Dermis blood vessel endothelial cell (primary cell): Measurements from ENCODE around the gene GNAS-AS1. TPM values are rescaled to one million over a fixed set of nuclear protein-coding genes. Genes with fewer than 3 reads are reported as not detected.

Experiments used
- DNase-seq: peaks from one replicate; pipeline ENCODE4 v3.0.0; 2010
- total RNA-seq: library from RNA; depleted of rRNA; stranded (reverse); fragments of >200 nt; gene quantifications from 2 replicates; pipeline ENCODE4 v1.2.3, GENCODE V29; 2014

GNAS-AS1 gene
- total RNA-seq, 1 donor from 2014 or later, result not detected

DNA sequence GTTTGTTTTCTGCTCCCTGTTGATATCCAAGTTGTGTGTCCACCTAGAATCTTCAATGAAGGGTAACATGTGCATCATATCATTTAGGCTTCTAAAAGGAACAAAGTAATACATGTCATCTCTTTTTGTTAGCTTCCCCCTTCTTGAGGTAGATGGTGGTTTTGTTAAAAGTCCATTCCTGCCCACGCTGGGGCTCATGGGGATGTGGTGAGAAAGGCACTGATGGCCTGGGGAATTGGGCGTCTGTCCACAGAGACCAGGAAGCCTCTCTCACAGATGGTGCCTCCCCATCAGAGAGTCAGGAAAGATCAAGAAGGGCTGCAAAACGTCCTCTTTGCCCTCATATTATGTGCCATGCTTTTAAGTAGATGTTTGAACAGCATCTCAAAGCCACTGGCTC lies 34.3 kb upstream of the GNAS-AS1 start:
- DNase-seq, result no peak

DNA sequence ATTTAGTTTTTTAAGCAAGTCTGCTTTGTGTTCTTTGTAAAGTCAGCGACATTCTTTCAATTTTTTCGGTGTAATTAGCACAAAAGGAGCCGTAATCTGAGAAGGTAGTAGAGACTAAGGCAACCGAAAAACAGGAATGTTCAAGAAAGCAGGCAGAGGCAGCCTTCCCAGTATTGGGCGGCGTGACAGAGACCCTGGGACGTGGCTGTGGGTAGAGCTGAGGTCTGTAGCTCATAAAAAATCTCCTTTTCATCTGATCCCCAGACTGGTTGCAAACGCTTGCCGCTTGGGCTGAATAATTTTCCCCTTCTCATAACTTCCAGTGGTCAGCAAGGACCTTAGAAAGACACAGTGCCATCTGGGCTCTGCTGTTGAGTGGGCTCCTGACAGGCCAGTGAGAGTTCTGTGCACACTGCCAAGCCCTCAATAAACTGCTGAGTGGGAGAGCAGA lies 32.6 kb upstream of the GNAS-AS1 start:
- DNase-seq, result no peak

DNA sequence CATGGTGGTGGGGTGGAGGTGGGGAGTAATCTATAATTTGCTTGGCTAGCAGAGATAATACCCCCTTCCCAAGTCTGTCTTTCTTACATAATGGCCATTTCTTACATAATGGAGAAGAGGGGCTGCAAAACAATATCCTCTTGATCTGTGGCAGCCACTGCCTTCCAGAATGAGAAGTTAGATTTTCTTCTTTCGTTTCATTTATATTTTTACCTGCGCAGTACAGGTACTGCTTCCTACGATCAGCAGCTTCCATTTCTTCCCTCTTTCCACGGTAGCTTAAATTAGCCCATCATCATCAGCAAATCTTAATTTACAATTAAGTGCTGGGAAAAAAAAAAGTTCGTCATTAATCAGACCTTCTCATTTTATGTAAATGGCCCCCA lies 32.0 kb upstream of the GNAS-AS1 start:
- no peak for DNase-seq

DNA sequence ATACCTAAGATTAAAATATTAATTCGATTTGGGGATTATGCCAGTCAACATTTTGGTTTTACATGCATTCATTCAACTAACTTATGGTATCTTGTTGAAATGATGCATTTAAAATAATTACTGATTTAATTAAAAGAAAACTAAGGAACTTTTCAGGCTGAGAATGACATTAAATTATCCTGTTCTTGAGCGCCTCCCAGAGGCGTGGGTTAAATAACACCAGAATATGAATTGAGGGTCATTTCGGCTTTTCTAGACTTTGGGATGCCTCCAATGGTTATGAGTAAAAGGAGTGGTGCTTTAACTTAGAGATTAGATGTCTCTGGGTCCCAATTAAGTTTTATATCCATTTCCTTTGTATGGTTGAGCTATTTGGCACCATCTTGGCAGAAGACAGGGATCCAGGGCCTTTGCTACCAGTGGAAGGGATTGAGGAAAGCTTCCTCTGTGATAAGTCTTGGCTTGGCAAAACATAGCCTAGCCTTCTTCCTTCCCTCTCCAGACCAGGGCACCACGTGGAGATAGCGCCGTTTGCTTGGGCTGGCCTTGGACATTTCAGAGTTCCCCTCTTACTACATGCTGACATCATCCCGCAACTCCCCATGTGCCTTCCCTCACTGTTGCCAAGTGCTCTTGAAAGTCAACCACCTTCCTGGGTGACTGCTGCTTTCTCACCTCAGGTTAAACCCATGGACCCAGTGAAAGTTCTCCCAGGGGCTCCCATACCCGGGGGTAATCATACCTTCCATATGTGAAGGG lies 30.5 kb upstream of the GNAS-AS1 start:
- peak; percentile 28 for DNase-seq

DNA sequence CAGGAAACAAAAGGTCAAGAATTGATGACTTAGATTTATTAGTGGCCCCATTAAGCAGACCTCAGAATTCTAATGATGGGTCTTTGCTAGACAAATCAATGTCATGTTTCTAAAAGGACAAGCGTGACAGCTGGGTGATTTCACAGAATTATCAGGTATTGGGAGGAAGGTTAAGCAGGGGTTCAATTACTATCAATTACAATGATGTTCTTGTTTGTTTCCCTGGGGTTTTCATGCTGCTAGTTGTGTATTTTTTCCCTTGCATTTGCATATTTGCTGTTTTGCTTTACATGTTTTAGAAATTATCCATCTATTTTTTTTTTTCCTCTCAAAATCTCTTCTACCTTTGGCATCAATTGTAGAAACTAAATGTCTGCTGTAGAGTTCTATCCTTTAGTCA lies 29.7 kb upstream of the GNAS-AS1 start:
- no peak for DNase-seq

DNA sequence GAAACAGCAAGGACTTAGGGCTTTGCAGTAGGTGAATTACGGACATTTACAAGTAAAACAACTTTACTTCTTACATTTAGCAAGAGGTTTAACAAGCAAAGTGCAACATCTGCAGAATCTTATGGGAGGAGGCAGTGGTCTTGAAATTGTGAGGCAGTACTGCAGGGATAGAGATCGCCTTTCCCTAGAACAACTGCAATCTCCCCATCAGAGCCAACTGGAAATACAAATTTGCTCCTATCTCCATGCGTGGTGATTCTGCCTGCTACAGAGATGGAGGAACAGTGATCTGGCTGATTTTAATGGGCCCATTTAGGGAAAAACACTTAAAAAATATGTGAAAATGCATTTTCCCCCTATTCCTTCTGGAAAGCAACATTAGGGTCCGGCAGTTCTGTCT lies 27.7 kb upstream of the GNAS-AS1 start:
- DNase-seq, result no peak

DNA sequence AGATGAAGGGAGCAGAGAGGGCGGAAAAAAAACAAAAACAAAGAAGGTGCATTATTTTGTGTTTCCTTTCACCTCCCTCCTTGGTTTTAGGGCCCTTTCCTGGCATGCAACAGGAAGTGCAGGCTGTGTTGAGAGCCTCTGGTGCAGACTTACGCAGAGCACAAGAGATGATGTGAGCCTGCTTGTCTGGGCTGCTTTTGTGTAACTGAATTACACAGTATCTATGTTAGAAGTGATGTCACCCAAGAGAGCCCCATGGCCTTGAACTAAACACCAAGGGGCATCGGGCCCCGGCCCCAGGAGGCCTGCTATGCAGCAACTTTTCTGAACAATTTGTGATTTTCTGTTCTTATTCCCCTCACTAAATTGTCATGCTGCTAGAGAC lies 27.3 kb upstream of the GNAS-AS1 start:
- no peak for DNase-seq

DNA sequence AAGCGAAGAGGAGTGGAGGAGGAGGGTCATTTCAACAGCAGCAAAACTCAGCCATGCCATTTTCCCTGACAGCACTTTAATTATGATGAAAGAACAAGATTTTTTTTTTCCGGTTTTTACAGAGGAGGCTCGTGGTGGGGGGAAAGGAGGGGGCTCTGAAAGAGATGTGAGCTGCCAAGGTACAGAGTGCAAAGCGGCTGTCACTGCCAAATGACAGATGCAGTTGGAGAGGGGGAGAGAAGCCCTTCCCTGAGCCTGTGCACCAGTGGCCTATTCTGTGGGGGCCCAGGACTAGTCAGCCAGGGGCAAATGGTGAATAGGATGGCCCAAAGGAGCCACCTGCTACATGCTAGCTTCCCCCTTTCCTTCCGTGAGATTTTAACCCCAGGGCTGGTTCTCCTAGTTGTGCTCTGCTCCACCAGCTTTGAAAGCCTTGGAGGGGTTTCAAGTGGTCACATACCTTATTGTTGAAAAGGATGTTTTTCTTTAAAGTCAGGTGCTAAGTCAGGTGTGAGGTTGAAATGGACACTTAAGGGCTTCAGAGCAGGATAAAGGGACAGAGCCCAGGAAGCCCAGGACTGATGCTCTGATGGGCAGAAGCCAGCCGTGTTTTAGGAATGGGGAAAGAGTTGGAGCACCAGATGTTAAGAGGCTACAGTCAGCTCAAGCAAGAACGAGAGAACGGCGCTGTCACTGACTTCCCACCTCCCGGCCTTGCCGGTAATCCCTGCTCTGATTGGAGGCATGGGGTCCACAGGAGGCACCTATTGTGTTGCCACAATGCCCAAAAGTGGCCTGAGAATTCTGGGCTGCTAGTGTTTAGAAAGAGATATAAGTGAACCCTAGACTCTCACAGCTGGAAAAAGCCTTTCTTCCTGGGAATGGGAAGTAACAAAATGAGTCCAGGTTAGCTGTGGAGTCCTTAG lies 26.6 kb upstream of the GNAS-AS1 start:
- DNase-seq, result no peak

DNA sequence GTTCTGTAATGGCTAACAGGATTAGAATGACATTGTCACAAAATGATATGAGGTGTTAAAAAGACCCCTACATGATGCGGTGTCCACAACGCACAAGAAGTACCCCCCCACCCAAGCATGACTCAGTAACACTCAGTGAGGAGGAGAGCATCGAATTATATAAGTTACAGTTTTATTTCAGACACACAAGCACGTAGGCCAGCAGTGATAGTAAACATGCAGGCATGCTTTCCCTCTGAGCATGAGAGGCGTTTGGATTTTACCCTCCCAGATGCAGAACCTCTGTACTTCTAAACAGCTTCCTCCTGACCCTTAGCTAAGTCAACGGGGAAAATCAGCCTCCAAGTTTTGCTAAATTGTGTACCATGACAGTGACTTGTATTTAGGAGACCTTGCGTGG lies 25.7 kb upstream of the GNAS-AS1 start:
- no peak for DNase-seq

DNA sequence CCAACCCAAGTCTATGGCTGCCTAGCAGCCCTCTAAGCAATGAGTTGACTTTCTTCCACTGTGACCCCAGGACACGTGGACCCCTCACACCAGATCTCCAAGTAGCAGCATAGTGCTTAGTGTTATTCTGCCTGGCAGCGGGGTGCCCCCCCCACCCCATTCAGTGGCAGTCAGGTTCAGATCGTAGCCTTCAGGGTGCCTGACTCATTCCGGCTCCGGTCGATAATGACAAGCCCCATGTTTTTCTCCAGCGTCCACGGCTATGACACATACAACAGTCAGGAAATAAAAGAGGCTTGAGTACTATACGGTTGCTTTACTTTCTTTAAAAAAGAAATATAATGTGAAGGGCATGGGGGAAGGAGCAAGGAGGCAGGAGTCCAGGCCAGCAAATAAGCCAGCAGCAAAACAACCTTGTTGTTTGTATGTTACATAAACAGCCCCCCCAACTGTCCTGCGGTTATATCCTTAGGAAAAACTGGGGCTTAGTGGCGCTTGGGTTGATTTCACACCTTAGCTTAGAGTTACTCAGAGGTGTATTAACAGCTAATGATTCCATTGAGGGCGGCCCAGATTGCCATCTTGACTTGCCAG lies 24.9 kb upstream of the GNAS-AS1 start:
- DNase-seq, result peak; percentile 88

DNA sequence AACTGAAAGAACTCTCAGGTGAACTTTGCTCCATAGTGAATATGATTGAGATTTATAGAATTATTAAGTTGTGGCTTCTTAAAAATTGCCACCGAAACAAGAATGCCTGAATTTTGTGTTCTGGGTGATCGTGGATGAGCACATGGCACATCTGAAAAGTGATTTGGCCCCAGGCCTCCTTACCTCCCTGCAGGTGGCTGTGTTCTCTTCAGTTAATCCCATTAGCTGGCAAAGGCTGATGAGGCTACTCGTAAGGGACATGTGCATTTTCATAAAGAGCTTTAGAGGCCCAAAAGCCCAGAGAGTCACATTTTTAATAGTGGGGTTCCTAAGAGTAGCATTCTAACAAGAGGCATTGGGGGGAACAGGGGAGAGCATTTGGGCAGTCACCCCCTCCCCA lies 24.4 kb upstream of the GNAS-AS1 start:
- no peak for DNase-seq

DNA sequence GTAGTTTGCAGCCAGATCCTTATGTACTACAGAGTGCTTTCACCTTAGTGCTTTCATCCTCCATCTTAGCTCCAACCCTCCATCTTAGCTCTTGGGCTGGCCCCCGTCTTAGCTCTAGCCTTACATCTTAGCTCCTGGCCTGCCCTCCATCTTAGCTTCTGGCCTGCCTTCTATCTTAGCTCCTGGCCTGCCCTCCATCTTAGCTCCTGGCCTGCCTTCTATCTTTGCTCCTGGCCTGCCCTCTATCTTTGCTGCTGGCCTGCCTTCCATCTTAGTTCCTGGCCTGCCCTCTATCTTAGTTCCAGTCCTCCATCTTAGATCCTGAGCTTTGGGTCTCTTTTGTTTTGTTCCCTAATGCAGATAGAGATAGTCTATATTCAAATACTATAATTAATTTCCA lies 23.8 kb upstream of the GNAS-AS1 start:
- DNase-seq, result no peak

DNA sequence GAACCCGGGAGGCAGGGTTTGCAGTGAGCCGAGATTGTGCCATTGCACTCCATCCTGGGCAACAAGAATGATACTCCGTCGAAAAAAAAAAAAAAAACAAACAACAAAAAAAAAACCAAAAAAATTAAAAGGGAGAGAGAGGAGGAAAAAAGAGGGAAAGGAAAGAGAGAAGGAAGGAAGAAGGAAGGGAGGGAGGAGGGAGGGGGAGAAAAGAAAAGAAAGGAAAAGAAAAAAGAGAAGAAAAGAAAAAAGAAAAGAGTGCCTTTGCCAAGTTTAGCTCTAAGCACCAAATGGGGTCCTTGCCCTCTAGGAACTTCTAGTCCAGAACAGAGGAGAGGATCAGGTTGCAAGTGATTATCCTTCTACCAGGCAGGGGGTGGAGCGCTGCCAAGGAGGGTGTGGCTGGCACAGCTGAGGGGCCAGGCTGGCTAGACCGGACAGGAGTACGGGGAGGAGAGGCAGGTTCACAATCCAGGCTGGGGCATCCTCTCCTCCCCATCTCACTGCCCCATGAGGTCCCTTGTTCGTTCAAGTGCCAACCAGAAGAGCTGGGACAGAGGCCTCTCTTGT lies 20.9 kb upstream of the GNAS-AS1 start:
- DNase-seq, result no peak

DNA sequence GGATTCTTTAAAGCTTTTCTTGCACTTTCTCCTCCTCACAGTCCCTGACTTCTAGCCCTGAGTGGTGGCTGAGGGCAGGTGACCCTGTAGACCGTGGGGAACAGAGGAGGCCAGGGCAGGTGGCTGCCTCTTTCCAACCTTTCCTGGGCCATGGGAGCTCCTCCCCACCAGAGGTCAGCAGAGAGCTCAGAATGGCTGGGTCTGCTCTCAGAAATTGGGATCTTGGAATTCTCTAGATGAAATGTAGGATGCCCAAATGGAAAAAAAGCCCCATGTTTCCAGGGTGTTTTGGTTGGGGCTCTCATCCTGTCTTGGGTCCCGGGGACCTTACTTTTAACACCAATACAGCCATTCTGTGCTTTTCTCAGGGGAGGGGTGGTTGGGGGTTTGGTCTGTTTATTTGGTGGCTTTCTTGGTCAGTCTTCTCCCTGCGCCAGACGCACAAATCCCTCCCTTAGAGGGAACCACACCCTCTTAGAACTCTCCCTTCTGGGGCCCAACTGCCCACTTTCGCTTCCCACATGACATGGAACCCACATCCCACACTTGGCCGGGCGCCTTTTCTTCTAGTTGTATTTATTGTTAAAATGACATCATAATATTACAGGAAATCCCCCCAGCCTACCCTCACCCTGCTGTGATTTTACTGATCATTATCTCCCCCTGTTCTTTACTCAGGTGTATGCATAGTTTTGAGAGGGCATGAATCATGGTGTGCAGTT lies 19.8 kb upstream of the GNAS-AS1 start:
- peak; percentile 82 for DNase-seq

DNA sequence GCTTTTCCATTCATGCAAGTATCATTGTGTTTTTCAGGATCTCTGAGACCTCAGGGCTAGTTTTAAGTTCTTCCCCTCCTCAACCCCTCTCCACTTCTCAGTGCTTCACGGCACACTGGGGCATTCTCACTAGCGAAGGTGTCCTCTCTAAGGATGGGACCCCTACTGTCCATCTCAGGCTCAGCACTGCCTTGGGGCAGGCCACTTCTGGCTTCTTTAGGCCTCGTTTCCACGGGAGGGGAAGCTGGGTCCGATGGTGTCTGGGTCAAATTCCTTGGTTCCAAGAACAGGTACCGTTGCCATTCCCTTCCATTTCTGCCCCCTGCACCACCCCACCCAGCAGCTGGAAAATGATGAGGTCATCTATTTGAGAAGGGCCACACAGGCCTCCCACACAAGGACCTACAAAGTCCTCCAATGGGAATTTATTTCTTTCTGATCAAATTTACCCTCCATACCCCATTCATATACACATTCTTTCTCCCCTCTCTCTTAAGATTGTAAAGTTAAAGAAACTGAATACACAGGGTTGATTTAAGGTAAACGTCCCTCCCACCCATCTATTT lies 19.0 kb upstream of the GNAS-AS1 start:
- DNase-seq, result no peak

DNA sequence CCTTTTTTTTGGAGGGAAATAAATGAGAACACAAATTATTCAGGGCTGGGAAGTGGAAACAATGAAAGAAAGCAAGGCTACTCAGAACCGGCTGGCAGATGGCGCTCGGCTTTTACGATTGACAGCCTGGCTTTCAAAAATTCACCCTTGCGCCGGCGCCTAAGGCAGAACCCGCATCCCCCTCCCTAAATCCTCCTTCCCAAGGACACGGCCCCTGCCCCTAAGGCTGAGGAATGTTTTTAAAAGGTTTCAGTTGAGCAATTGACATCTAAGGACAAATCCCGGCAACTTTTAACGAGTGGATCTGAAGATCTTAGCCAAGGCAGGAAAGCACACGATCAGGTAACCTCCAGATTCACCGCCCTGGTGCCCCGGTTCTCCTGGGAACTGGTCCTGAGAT lies 18.1 kb upstream of the GNAS-AS1 start:
- DNase-seq, result peak; percentile 37

DNA sequence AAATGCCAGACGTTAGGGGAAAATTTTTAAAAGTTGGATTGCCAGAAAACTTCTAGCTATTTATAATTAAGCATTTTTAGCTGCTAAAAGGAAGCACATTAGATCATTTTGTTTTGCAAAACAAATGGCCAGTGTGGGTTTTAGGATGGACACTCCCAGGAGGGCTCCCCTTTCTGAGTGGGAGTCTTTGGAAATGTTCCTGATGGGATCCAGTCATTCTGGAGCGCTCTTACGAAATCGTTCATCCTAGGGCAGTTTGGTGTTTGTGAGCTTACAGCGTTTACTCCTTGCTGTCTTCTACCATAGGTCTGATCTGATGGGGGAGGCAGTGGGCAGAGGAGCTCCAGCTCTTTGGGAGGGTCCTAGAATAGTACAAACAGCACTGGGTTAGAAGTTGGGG lies 16.5 kb upstream of the GNAS-AS1 start:
- DNase-seq, result no peak

DNA sequence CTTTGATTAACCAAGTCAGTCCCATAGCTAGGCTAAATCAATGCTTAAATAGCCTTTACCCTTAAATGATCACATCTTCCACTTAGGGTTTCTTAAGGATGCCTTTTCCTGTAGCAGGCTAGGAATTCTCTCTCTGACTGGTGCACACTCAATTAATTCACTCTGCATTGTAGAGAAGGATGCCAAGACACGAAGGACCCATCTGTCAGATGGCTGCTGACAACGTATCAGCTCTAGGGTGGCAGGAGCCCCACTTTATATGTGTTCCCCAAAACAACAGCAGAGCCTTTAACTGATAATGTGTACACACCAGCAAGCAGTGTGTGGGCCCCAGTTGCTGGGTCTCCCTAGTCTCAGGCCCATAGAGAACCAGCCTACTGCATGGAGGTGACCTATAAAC lies 15.1 kb upstream of the GNAS-AS1 start:
- no peak for DNase-seq

DNA sequence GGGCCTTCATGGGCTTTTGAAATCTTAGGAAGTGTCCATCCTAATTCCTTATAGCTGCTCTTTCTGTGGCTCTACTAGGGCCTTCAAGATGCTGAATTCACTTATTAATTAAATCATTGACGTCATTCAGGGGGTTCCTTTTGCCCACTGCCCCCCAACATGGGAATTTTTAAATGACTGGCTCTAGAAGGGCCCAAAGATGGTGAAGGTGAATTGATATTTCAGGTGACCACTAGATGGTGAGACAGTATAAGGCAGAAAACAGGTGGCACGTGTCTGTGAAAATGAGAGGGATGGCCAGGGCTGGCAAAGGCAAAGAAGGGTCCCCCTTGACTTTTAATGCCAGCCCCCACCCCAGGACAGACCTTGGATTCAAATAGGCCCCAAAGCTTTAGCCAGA lies 13.6 kb upstream of the GNAS-AS1 start:
- peak; percentile 22 for DNase-seq

DNA sequence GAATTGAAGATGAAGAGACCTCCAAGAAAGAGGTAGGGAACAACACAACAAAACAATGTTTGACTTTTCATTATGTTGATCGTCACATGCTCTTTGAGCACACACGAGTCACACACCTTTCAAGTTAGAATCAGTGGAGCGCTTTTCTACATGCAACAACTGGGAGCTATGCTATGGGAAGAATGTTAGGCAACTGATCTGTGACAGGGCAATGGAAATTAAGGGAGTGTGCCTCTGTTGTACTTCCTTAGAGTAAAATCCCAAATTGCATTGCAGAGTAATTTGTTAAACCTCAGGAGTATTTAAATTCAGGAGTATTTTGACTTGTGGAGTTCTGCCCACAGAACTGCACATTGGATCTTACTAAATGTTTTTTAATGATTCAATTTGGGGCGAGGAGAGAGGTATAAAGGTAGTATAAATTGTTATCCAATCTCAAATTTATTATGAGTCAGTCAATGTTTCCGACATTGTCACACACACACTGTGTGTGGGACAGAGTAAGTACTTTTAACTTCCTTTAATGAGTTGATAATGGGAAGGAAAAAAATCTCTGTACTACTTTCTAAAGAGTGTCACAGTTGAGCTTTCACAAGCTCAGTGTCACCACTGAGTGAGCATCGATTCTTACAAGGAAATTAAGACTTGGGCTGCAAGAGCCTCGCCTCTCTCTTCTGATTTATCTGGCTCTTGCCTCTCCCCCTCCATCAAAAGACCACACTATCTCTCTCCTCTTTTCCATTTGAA lies 12.5 kb upstream of the GNAS-AS1 start:
- no peak for DNase-seq
